Keratinocyte (primary cell): Measurements from ENCODE around the gene CPPED1. TPM values are rescaled to one million over a fixed set of nuclear protein-coding genes. Genes with fewer than 3 reads are reported as not detected.

Source experiments
- DNase-seq: peaks from one replicate; pipeline ENCODE4 v3.0.0-alpha.2; 2011; ENCODE audit warnings: low read depth, missing footprints, low spot score
- FAIRE-seq: peaks from 2 replicates; lab custom pipeline; 2011; peaks lifted over from hg19 to GRCh38; lab: Jason Lieb, UNC
- H2AFZ ChIP-seq: 2 replicates; pipeline ENCODE4 v1.6.0; 2012; ENCODE audit warnings: low read length, control low read depth, inconsistent platforms; ENCODE audit not compliant: control insufficient read depth
- H3K27ac ChIP-seq: 2 replicates; pipeline ENCODE4 v1.5.1; 2011; ENCODE audit warnings: low read length; ENCODE audit not compliant: control insufficient read depth, insufficient read depth
- H3K27me3 ChIP-seq: 3 replicates; pipeline ENCODE4 v1.6.0; 2011; ENCODE audit warnings: low read length; ENCODE audit not compliant: control insufficient read depth, insufficient read depth; ENCODE audit errors: extremely low read depth
- H3K36me3 ChIP-seq, 2 experiments: 2 replicates in 1 of 2; 3 replicates in 1 of 2; pipeline ENCODE4 v1.5.1; 2011; ENCODE audit warnings: low read length in 2 of 2, mild to moderate bottlenecking in 1 of 2; ENCODE audit not compliant: control insufficient read depth in 2 of 2, insufficient read depth in 2 of 2; ENCODE audit errors: extremely low read depth in 1 of 2
- H3K4me1 ChIP-seq: 3 replicates; pipeline ENCODE4 v1.5.1; 2011; ENCODE audit warnings: low read length; ENCODE audit not compliant: control insufficient read depth, insufficient read depth; ENCODE audit errors: extremely low read depth
- H3K4me2 ChIP-seq: 3 replicates; pipeline ENCODE4 v1.6.0; 2011; ENCODE audit warnings: low read depth, low read length; ENCODE audit not compliant: control insufficient read depth, insufficient read depth; ENCODE audit errors: extremely low read depth
- H3K4me3 ChIP-seq, 3 experiments: fragments of 200-600 bp in 1 of 3; sonication (generic) in 1 of 3; 2 replicates in 2 of 3; 3 replicates in 1 of 3; pipeline ENCODE4 v1.5.1; 2011 to 2016; ENCODE audit warnings: low read length in 3 of 3, mild to moderate bottlenecking in 3 of 3, control low read depth in 2 of 3, inconsistent platforms in 1 of 3, low read depth in 1 of 3, mixed read lengths in 1 of 3, mixed run types in 1 of 3, moderate library complexity in 1 of 3; ENCODE audit not compliant: control insufficient read depth in 2 of 3, insufficient read depth in 2 of 3; ENCODE audit errors: extremely low read depth in 1 of 3
- H3K79me2 ChIP-seq: 2 replicates; pipeline ENCODE4 v1.6.0; 2012; ENCODE audit warnings: low read length; ENCODE audit not compliant: control insufficient read depth, insufficient read depth
- H3K9ac ChIP-seq: 3 replicates; pipeline ENCODE4 v1.6.0; 2011; ENCODE audit warnings: low read length; ENCODE audit not compliant: control insufficient read depth, insufficient read depth; ENCODE audit errors: extremely low read depth
- H3K9me1 ChIP-seq: 3 replicates; pipeline ENCODE4 v1.6.0; 2011; ENCODE audit warnings: low read length; ENCODE audit not compliant: control insufficient read depth, insufficient read depth; ENCODE audit errors: extremely low read depth
- H3K9me3 ChIP-seq: 2 replicates; pipeline ENCODE4 v1.5.1; 2012; ENCODE audit warnings: low read depth, low read length; ENCODE audit not compliant: control insufficient read depth
- H4K20me1 ChIP-seq: 3 replicates; pipeline ENCODE4 v1.6.0; 2011; ENCODE audit warnings: low read length; ENCODE audit not compliant: control insufficient read depth, insufficient read depth; ENCODE audit errors: extremely low read depth
- EZH2 ChIP-seq: IDR thresholded peaks from one replicate; pipeline ENCODE4 v1.6.1; 2012; ENCODE audit warnings: inconsistent platforms, mild to moderate bottlenecking, low read length, moderate library complexity
- dilution Hi-C: fragments of 300-500 bp; cut with MboI; formaldehyde crosslinking; loops from one replicate; pipeline ENCODE4 v1.7.0; 2020; ENCODE audit warnings: low sequenced_read_pairs; ENCODE audit not compliant: extremely low pct_ligation_motif_present
- polyA plus RNA-seq, 5 experiments: library from polyadenylated mRNA; depleted of rRNA in 3 of 5; stranded (reverse) in 3 of 5; stranded (forward) in 1 of 5; unstranded in 1 of 5; fragments of >200 nt; gene quantifications; 1 replicate in 1 of 5; 2 replicates in 3 of 5; 3 replicates in 1 of 5; pipeline versions ENCODE4 v1.2.1 to v1.2.3, GENCODE V29; 2011 to 2012; ENCODE audit warnings: missing spikeins in 2 of 5, low read depth in 1 of 5, low replicate concordance in 1 of 5
- TF ChIP-seq, protein P1 (sequence below), 3 experiments: IDR thresholded peaks in 1 of 3; conservative IDR thresholded peaks in 1 of 3; optimal IDR thresholded peaks in 1 of 3; 2 replicates in 2 of 3; 3 replicates in 1 of 3; pipeline versions ENCODE3 to v1.5.1; 2011; ENCODE audit warnings: low read length in 3 of 3, mild to moderate bottlenecking in 3 of 3, moderate library complexity in 2 of 3, control low read depth in 1 of 3, inconsistent platforms in 1 of 3; ENCODE audit not compliant: insufficient read depth in 2 of 3; ENCODE audit errors: extremely low read depth in 1 of 3

The CPPED1 gene
- polyA plus RNA-seq, 1 donor (not counting 4 experiments of a cell fraction or from before 2014, with no cell fraction given), result 14.4 TPM

DNA sequence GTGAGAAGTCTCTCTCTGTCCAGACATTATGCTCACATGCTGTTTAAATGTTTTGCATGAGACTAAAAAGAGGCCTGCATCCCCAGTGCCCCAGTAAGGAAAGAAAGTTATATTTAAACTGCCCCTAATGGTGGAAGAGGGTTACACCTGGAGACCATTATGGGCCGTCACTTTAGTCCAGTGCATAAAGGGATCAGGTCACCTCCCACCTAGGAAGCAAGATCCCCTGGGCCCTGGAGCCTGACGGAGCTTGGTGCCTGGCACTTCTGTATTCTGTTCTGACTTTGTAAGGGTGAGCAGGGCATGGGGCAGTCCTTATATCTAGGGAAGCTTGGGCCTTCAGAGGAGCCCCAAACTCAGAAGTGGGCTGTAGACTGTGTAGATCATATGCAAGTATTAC is 67.9 kb downstream of the CPPED1 start:
- DNase-seq, result no peak
- dilution Hi-C loops, result no loop called here
- no peak overlapping the region for H2AFZ ChIP-seq

DNA sequence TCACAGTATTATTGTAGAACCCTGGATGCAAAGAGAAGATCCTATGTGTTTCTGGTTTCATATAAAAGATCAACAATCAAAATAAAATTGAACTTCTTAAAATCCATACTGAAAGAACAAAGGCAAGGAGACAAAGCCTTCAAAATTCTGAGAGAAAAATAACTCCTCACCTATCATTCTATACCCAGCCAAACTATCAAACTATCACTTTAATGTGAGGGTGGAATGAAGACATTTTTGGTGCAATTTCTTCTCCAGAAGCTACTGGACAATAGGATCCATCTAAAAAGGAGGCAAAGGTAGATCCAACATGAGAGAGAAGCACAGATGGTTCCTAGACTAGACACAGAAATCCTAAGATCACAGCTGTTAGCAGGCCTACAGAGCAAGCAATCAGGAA is 71.1 kb downstream of the CPPED1 start:
- FAIRE-seq, result no peak
- Histone ChIP-seq H4K20me1 (no peaks in the 10 kb centered on the region), H3K4me1 (no peaks in the 10 kb centered on the region), H3K9me1 (no peaks in the 10 kb centered on the region), H3K4me3 (no peak overlapping the region), H3K4me2 (no peak overlapping the region), H3K27me3 (no peaks in the 10 kb centered on the region), H3K9ac (no peak overlapping the region), H3K36me3 (no peaks in the 10 kb centered on the region), H3K27ac (no peak overlapping the region), H3K9me3 (peaks cover 4% of the 10 kb centered on the region), H2AFZ (no peak overlapping the region), H3K79me2 (no peaks in the 10 kb centered on the region)
- DNase-seq, result no peak
- TF ChIP-seq, protein P1, sequence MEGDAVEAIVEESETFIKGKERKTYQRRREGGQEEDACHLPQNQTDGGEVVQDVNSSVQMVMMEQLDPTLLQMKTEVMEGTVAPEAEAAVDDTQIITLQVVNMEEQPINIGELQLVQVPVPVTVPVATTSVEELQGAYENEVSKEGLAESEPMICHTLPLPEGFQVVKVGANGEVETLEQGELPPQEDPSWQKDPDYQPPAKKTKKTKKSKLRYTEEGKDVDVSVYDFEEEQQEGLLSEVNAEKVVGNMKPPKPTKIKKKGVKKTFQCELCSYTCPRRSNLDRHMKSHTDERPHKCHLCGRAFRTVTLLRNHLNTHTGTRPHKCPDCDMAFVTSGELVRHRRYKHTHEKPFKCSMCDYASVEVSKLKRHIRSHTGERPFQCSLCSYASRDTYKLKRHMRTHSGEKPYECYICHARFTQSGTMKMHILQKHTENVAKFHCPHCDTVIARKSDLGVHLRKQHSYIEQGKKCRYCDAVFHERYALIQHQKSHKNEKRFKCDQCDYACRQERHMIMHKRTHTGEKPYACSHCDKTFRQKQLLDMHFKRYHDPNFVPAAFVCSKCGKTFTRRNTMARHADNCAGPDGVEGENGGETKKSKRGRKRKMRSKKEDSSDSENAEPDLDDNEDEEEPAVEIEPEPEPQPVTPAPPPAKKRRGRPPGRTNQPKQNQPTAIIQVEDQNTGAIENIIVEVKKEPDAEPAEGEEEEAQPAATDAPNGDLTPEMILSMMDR (optimal IDR thresholded peaks at IDR 0.05 in 1 of 3, IDR thresholded peaks at IDR 0.05 in 1 of 3, conservative IDR thresholded peaks at IDR 0.05 in 1 of 3; ENCODE audit: extremely low read depth in 1 of 3, insufficient read depth in 2 of 3, low read length in 3 of 3), result no peak
- no peak for TF ChIP-seq EZH2
- dilution Hi-C loops, result no loop called here

More for the DNA sequence above, 67.9 kb downstream of the CPPED1 start:
- H3K27me3 ChIP-seq, result no peaks in the 10 kb centered on the region
- no peaks in the 10 kb centered on the region for H3K79me2 ChIP-seq
- no peak overlapping the region for H3K9ac ChIP-seq
- no peaks in the 10 kb centered on the region for H3K36me3 ChIP-seq
- FAIRE-seq, result no peak
- H3K4me1 ChIP-seq, result no peaks in the 10 kb centered on the region
- no peaks in the 10 kb centered on the region for H3K9me1 ChIP-seq
- TF ChIP-seq EZH2, result no peak
- TF ChIP-seq, protein P1 (optimal IDR thresholded peaks at IDR 0.05 in 1 of 3, IDR thresholded peaks at IDR 0.05 in 1 of 3, conservative IDR thresholded peaks at IDR 0.05 in 1 of 3; ENCODE audit: extremely low read depth in 1 of 3, insufficient read depth in 2 of 3, low read length in 3 of 3), result no peak
- peaks cover 4% of the 10 kb centered on the region for H3K9me3 ChIP-seq
- H3K27ac ChIP-seq, result no peak overlapping the region
- no peak overlapping the region for H3K4me3 ChIP-seq
- no peaks in the 10 kb centered on the region for H4K20me1 ChIP-seq
- no peak overlapping the region for H3K4me2 ChIP-seq
